ENCODE results near the gene TFE3. TPM values are rescaled to one million over a fixed set of nuclear protein-coding genes. Genes with fewer than 3 reads are reported as not detected.
A peak's percentile ranks its signal among the peaks of the same experiment; 100 is the strongest.

Gene TFE3
- total and polyA plus RNA-seq, 2 experiments from 2014 or later, result 21.4 to 83.8 TPM

DNA sequence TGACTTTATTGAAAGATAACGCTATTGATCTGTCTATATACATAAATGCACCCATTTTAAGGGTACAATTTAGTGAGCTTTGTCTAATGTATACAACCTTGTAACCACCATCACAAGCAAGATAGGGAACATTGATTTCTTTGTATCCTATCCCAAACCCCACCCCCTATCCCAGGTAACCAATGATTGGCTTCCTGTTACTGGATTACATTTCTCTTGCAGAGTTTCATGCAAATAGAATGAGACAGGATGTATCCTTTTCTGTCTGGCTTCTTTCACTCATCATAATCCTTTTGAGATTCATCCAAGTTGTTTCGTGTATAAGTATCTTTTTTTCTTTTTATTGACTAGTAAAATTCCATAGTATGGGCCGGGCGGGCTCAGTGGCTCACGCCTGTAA is 39.5 kb downstream of the TFE3 start:
- Mint-ChIP-seq H3K4me1 (peaks cover 12% of the 10 kb centered on the region), H3K27ac (peak overlapping the region; percentile 87; the same call in 1 of the 2 replicates), H3K4me3 (peak overlapping the region; percentile 59), H3K27me3 (ENCODE audit: insufficient read depth, low read depth, poor library complexity) (peaks cover 3% of the 10 kb centered on the region), H3K9me3 (no peaks in the 10 kb centered on the region), H3K36me3 (ENCODE audit: low read depth) (peaks cover 21% of the 10 kb centered on the region)
- Histone ChIP-seq H2AFZ (no peak overlapping the region), H4K20me1 (replicated peaks; ENCODE audit: insufficient read depth) (no peaks in the 10 kb centered on the region), H3F3A (replicated peaks; ENCODE audit: low read depth) (no peaks in the 10 kb centered on the region), H3K4me1 (ENCODE audit: insufficient read depth) (no peaks in the 10 kb centered on the region; the same call in 1 of the 2 replicates), H3K27me3 (ENCODE audit: insufficient read depth) (no peaks in the 10 kb centered on the region), H3K27ac (ENCODE audit: low read depth) (no peak overlapping the region), H3K4me3 (no peak overlapping the region), H3K9me2 (ENCODE audit: insufficient read depth) (no peaks in the 10 kb centered on the region), H3K4me2 (no peak overlapping the region), H3K36me3 (ENCODE audit: insufficient read depth) (no peaks in the 10 kb centered on the region), H3K79me2 (replicated peaks; ENCODE audit: insufficient read depth) (peaks cover 12% of the 10 kb centered on the region)
- DNase-seq (ENCODE audit: low spot score), result peak; percentile 35
- TF ChIP-seq EZH2phosphoT487 (IDR thresholded peaks at IDR 0.05; ENCODE audit: unreplicated experiment), result no peak
- no peak for TF ChIP-seq ZNF114 (CRISPR knock-in tag; IDR thresholded peaks at IDR 0.05)
- no peak for TF ChIP-seq NANOG (IDR thresholded peaks at IDR 0.05; ENCODE audit: borderline replicate concordance)
- TF ChIP-seq ZNF331 (CRISPR knock-in tag; IDR thresholded peaks at IDR 0.05; ENCODE audit: low read depth), result no peak
- TF ChIP-seq CREB1 (CRISPR knock-in tag; IDR thresholded peaks at IDR 0.05; ENCODE audit: low read depth), result no peak
- no peak for TF ChIP-seq EZH2 (IDR thresholded peaks at IDR 0.05; ENCODE audit: low read depth, unreplicated experiment)
- TF ChIP-seq CTCF (conservative IDR thresholded peaks at IDR 0.05; ENCODE audit: low read depth in 2 of 2), result no peak
- no peak for TF ChIP-seq POLR2AphosphoS5 (IDR thresholded peaks at IDR 0.05; ENCODE audit: low read depth)
- TF ChIP-seq STAT1 (IDR thresholded peaks at IDR 0.05; ENCODE audit: unreplicated experiment), result no peak
- TF ChIP-seq, protein P1, sequence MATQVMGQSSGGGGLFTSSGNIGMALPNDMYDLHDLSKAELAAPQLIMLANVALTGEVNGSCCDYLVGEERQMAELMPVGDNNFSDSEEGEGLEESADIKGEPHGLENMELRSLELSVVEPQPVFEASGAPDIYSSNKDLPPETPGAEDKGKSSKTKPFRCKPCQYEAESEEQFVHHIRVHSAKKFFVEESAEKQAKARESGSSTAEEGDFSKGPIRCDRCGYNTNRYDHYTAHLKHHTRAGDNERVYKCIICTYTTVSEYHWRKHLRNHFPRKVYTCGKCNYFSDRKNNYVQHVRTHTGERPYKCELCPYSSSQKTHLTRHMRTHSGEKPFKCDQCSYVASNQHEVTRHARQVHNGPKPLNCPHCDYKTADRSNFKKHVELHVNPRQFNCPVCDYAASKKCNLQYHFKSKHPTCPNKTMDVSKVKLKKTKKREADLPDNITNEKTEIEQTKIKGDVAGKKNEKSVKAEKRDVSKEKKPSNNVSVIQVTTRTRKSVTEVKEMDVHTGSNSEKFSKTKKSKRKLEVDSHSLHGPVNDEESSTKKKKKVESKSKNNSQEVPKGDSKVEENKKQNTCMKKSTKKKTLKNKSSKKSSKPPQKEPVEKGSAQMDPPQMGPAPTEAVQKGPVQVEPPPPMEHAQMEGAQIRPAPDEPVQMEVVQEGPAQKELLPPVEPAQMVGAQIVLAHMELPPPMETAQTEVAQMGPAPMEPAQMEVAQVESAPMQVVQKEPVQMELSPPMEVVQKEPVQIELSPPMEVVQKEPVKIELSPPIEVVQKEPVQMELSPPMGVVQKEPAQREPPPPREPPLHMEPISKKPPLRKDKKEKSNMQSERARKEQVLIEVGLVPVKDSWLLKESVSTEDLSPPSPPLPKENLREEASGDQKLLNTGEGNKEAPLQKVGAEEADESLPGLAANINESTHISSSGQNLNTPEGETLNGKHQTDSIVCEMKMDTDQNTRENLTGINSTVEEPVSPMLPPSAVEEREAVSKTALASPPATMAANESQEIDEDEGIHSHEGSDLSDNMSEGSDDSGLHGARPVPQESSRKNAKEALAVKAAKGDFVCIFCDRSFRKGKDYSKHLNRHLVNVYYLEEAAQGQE (IDR thresholded peaks at IDR 0.05; ENCODE audit: unreplicated experiment), result no peak
- no peak for TF ChIP-seq JUNB (IDR thresholded peaks at IDR 0.05; ENCODE audit: unreplicated experiment)
- ATAC-seq, result no peak

All from GM23338 (cell line).